ENCODE measurements around the gene ABCA7. TPM values are rescaled to one million over a fixed set of nuclear protein-coding genes. Genes with fewer than 3 reads are reported as not detected.

ABCA7 gene
- total RNA-seq, 2 experiments from 2014 or later, result 145 to 146 TPM

- POLR2A ChIA-PET, result interaction anchor here (0.7 to 19.6 kb wide), 3 partner anchors 12 to 115 kb away, joined by 3 to 644 read pairs (median 7); no protein-coding TSS in a partner anchor
- Mint-ChIP-seq H3K36me3 (peaks cover 37% of the 10 kb centered on the region), H3K27ac (peak overlapping the region; percentile 82), H3K4me1 (peaks cover 39% of the 10 kb centered on the region), H3K9me3 (no peaks in the 10 kb centered on the region), H3K4me3 (peak overlapping the region; percentile 87), H3K27me3 (no peaks in the 10 kb centered on the region)
- ATAC-seq (ENCODE audit: low read depth), result no peak
- DNase-seq, result no peak
These were observed 31.3 kb downstream of the ABCA7 start for GRCh38 chr19:1070931-1071791.

DNA sequence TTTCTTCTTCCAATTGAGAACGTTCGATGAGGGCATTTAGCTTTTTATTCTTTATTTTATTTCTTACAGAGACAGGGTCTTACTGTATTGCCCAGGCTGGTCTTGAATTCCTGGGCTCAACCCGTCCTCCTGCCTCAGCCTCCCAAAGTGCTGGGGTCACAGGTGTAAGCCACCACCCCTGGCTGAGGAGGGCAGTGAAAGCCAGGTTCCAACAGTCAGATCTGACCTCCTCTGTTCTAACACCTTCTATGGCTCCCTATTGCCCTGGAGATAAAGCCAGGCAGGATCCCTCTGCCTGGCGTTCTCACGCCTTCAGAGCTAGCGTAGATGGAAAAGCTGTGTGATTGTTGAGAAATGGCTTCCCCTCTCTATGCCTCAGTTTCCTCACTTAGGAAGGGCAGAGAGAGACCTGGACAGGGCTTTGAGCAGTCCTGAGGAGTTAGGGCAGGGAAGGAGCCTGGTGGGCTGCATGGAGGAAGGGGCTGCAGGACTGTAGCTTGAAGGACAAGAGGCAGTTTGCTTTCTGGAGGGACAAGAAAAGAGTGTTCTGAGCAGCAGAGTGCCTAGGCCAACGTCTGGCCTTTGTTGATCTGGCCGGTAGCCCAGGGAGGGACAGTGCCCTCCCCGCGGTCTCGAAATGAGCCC, 32.6 kb downstream of the ABCA7 start:
- no peak for ATAC-seq (ENCODE audit: low read depth)
- Mint-ChIP-seq H3K36me3 (peaks cover 45% of the 10 kb centered on the region), H3K27ac (peak overlapping the region; percentile 82), H3K4me1 (peaks cover 45% of the 10 kb centered on the region), H3K9me3 (no peaks in the 10 kb centered on the region), H3K27me3 (no peaks in the 10 kb centered on the region), H3K4me3 (peak overlapping the region; percentile 75)
- POLR2A ChIA-PET, result interaction anchor here (0.6 to 19.6 kb wide), 5 partner anchors 11 to 174 kb away, joined by 4 to 644 read pairs (median 5); partner anchors contain the start of genes ABCA7 and CNN2
- DNase-seq, result no peak

DNA sequence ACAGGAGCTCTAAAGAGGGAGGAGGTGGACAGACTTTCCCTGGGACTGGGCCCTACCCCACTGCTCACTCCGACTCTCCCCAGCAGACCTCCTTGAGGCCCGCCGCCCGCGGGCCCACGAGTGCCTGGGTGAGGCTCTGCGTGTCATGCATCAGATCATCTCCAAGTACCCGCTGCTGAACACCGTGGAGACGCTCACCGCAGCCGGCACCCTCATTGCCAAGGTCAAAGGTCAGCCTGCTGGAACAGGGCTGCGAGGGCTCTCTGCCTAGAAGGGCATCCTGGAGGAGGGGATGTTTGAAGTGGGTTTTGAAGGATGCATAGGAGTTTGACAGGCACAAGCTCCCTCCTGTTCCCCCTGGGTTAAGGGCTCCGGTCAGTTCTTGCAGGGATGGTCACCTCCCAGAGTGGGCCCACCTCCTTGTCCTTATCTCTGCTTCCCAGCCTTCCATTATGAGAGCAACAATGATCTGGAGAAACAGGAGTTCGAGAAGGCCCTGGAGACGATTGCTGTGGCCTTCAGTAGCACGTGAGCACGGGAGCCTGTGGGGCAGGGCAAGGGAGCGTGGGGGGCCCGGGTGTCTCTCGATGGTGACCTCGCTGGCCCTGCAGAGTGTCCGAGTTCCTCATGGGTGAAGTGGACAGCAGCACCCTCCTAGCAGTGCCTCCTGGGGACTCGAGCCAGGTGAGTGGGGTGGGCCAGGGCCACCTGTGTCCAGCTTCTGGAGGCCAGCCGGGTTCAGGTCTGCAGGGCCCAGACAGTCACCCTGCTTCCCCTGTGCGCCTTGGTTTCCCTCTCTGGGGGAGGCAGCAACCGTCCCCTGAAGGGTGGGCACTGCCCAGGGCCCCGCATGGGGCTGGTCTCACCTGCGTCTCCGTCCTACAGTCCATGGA, 33.4 kb downstream of the ABCA7 start:
- peak overlapping the region; percentile 72 for H3K27ac Mint-ChIP-seq
- ATAC-seq (ENCODE audit: low read depth), result no peak
- peaks cover 45% of the 10 kb centered on the region for H3K4me1 Mint-ChIP-seq
- H3K27me3 Mint-ChIP-seq, result no peaks in the 10 kb centered on the region
- POLR2A ChIA-PET, result interaction anchor here (0.5 to 19.6 kb wide), 6 partner anchors 10 to 519 kb away, joined by 3 to 644 read pairs (median 4); partner anchors contain the start of genes ABCA7 and CNN2
- no peak for DNase-seq
- no peaks in the 10 kb centered on the region for H3K9me3 Mint-ChIP-seq
- H3K4me3 Mint-ChIP-seq, result peak overlapping the region; percentile 35
- H3K36me3 Mint-ChIP-seq, result peaks cover 53% of the 10 kb centered on the region

DNA sequence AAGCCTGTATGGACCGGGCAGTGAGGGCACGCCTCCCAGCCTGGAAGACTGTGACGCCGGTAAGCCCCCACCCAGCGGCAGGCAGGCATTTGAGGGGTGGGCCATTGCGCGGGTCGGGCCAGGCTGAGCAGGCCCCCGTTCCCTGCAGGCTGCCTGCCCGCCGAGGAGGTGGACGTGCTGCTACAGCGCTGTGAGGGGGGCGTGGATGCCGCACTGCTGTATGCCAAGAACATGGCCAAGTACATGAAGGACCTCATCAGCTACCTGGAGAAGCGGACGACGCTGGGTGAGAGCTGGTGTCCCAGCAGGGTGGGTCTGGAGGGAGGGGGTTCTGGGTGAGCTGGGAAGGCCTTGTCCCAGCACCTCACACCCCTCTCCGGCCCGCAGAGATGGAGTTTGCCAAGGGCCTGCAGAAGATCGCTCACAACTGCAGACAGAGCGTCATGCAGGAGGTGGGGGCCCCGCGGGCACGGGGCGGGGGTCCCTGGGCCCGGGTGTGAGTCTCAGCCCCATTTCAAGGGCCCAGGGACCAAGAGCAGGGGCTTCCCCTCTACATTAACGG, 34.1 kb downstream of the ABCA7 start:
- Mint-ChIP-seq H3K36me3 (peaks cover 51% of the 10 kb centered on the region), H3K27ac (peak overlapping the region; percentile 84), H3K9me3 (no peaks in the 10 kb centered on the region), H3K27me3 (no peaks in the 10 kb centered on the region), H3K4me3 (peak overlapping the region; percentile 69), H3K4me1 (peaks cover 39% of the 10 kb centered on the region)
- POLR2A ChIA-PET, result interaction anchor here (0.5 to 19.6 kb wide), 14 partner anchors 1 to 519 kb away, joined by 3 to 644 read pairs (median 4); partner anchors contain the start of genes ABCA7, ARHGAP45, CIRBP and CNN2
- DNase-seq (peak; percentile 63), ATAC-seq (ENCODE audit: low read depth) (no peak)

DNA sequence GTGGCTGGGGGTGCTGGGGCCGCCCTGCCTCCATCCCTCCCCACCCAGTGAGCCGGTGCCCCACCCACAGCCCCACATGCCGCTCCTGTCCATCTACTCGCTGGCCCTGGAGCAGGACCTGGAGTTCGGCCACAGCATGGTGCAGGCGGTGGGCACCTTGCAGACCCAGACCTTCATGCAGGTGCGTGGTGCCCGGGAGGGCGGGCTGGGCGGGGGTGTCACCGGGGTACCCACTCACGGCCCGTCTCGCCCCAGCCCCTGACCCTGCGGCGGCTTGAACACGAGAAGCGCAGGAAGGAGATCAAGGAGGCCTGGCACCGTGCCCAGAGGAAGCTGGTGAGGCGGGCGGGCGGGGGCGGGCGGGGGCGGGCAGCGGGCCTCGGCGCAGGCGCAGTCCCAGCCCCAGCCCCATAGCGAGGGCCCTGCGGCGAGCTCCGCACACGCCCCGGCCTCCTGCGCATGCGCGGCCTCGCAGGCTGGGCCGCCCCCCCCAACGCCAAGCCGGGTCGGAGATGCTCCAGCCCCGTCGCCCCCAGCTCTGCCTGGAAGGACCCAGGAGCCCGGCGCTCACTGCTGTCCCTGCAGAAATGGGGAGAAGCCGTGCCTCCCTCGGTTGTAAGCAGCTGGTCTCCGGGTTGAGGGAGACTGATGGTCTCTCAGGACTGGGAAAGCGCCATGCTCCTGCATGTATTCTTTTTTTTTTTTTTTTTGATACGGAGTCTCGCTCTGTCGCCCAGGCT, 34.8 kb downstream of the ABCA7 start:
- H3K9me3 Mint-ChIP-seq, result no peaks in the 10 kb centered on the region

DNA sequence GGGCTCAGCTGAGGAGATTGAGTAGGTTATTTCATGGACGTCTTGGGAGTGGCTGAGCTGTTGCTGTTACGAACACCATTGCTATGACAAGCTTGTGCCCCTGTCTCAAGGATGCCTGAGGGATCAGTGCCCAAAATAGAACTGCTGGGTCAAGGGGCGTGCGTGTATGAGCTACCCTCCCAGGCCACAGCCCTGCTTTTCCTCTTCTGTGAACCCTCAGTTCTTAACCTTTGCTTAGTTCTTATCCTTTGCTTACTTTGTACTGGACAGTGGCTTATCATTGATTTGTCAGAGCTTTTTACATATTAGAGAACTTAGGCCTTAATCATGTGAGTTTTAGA, 36.1 kb downstream of the ABCA7 start:
- POLR2A ChIA-PET, result interaction anchor here (1.2 to 19.6 kb wide), 10 partner anchors 3 to 193 kb away, joined by 4 to 644 read pairs (median 18); partner anchors contain the start of genes ABCA7, ARHGAP45, ATP5F1D and CIRBP
- Mint-ChIP-seq H3K27me3 (no peaks in the 10 kb centered on the region), H3K27ac (peak overlapping the region; percentile 87), H3K4me1 (peaks cover 37% of the 10 kb centered on the region), H3K9me3 (no peaks in the 10 kb centered on the region), H3K4me3 (peak overlapping the region; percentile 72), H3K36me3 (peaks cover 50% of the 10 kb centered on the region)
- DNase-seq (no peak), ATAC-seq (ENCODE audit: low read depth) (no peak)

More for the DNA sequence above, 34.8 kb downstream of the ABCA7 start:
- peak overlapping the region; percentile 87 for H3K27ac Mint-ChIP-seq
- H3K27me3 Mint-ChIP-seq, result no peaks in the 10 kb centered on the region
- peaks cover 39% of the 10 kb centered on the region for H3K4me1 Mint-ChIP-seq
- H3K36me3 Mint-ChIP-seq, result peaks cover 49% of the 10 kb centered on the region
- DNase-seq (peak; percentile 91), ATAC-seq (ENCODE audit: low read depth) (peak; percentile 32)
- peak overlapping the region; percentile 72 for H3K4me3 Mint-ChIP-seq
- POLR2A ChIA-PET, result interaction anchor here (0.6 to 19.6 kb wide), 20 partner anchors 2 to 194 kb away, joined by 3 to 644 read pairs (median 3); partner anchors contain the start of genes ABCA7, ARHGAP45, CIRBP and CNN2

DNA sequence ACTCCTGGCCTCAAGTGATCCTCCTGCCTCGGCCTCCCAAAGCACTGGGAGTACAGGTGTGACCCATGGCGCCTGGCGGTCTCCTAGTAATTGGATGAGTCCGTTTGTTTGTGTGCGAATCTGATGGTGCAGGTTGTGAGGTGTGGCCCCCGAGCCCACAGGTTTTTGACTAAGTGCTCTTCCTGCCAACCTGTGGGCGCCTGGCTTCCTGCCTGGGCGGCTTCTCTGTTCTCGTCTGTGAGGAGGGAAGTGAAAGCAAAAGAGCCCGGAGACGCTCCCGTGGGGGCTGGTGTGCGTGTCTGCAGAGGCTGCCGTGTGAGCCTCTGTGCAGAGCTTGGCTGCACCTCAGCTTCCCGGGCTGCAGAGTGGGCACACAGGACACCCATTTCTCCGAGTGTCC, 37.0 kb downstream of the ABCA7 start:
- H3K4me3 Mint-ChIP-seq, result peak overlapping the region; percentile 87
- POLR2A ChIA-PET, result interaction anchor here (0.6 to 19.6 kb wide), 16 partner anchors 4 to 340 kb away, joined by 3 to 644 read pairs (median 8); partner anchors contain the start of genes ABCA7, ARHGAP45, CIRBP and CNN2
- peak overlapping the region; percentile 87 for H3K27ac Mint-ChIP-seq
- H3K9me3 Mint-ChIP-seq, result no peaks in the 10 kb centered on the region
- ATAC-seq (ENCODE audit: low read depth) (peak; percentile 78), DNase-seq (peak; percentile 90)
- peaks cover 50% of the 10 kb centered on the region for H3K36me3 Mint-ChIP-seq
- no peaks in the 10 kb centered on the region for H3K27me3 Mint-ChIP-seq
- H3K4me1 Mint-ChIP-seq, result peaks cover 34% of the 10 kb centered on the region

DNA sequence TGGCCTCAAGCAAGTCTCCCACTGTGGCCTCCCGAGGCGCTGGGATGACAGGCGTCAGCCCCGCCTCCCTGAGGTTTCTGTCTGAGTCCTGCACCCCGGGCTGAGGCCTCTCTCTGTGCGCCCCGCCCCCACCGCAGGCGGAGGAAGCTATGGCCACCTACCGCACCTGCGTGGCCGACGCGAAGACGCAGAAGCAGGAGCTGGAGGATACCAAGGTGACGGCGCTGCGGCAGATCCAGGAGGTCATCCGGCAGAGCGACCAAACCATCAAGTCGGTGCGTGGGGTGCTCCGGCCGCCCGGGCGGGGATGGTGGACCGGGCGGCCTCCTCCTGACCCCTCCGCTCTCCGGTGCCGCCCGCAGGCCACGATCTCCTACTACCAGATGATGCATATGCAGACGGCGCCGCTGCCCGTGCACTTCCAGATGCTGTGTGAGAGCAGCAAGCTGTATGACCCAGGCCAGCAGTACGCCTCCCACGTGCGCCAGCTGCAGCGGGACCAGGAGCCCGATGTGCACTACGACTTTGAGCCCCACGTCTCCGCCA, 39.7 kb downstream of the ABCA7 start:
- DNase-seq, result peak; percentile 87
- H3K4me3 Mint-ChIP-seq, result peak overlapping the region; percentile 87
- H3K27me3 Mint-ChIP-seq, result no peaks in the 10 kb centered on the region
- H3K36me3 Mint-ChIP-seq, result peaks cover 42% of the 10 kb centered on the region
- POLR2A ChIA-PET, result interaction anchor here (0.7 to 19.6 kb wide), 15 partner anchors 3 to 970 kb away, joined by 3 to 644 read pairs (median 6); partner anchors contain the start of genes ABCA7, ARHGAP45, CIRBP and CNN2
- peak overlapping the region; percentile 87 for H3K27ac Mint-ChIP-seq
- no peaks in the 10 kb centered on the region for H3K9me3 Mint-ChIP-seq
- ATAC-seq (ENCODE audit: low read depth), result peak; percentile 11
- H3K4me1 Mint-ChIP-seq, result peaks cover 23% of the 10 kb centered on the region

DNA sequence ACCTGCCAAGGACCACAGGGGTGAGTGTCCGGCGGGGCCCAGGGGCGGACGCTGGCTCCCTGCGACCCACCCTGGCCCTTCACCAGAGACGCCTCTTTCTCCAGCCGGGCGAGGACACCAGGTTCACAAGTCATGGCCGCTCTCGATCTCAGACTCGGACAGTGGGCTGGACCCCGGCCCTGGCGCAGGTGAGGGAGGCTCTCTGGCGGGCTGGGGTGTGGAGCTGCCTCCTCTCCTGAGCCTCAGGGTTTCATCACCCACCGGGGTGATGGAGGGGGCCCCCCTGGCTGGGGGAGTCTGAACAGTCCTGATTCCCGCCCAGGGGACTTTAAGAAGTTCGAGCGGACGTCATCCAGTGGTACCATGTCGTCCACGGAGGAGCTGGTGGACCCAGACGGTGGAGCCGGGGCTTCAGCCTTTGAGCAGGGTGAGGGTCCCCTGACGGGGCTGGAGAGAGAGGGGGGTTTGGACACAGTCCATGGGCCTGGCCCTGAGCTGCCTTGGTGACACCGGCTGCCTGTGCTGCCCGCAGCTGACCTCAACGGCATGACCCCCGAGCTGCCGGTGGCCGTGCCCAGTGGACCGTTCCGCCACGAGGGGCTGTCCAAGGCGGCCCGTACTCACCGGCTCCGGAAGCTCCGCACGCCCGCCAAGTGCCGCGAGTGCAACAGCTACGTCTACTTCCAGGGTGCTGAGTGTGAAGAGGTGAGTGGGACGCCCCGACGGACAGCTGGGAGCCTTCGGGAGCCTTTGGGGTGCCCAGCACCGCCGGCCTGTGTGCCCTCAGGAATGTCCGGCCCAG, 40.7 kb downstream of the ABCA7 start:
- H3K27ac Mint-ChIP-seq, result peak overlapping the region; percentile 87
- peaks cover 48% of the 10 kb centered on the region for H3K36me3 Mint-ChIP-seq
- peak overlapping the region; percentile 44 for H3K4me3 Mint-ChIP-seq
- no peaks in the 10 kb centered on the region for H3K9me3 Mint-ChIP-seq
- no peaks in the 10 kb centered on the region for H3K27me3 Mint-ChIP-seq
- no peak for DNase-seq
- POLR2A ChIA-PET, result interaction anchor here (0.7 to 19.6 kb wide), 8 partner anchors 3 to 61 kb away, joined by 4 to 644 read pairs (median 14); partner anchors contain the start of genes ABCA7, ARHGAP45, CNN2 and GPX4
- peaks cover 27% of the 10 kb centered on the region for H3K4me1 Mint-ChIP-seq
- no peak for ATAC-seq (ENCODE audit: low read depth)

GRCh38 chr19:1081301-1082164, 41.6 kb downstream of the ABCA7 start:
- Mint-ChIP-seq H3K36me3 (peaks cover 40% of the 10 kb centered on the region), H3K27me3 (no peaks in the 10 kb centered on the region), H3K27ac (peak overlapping the region; percentile 74), H3K9me3 (no peaks in the 10 kb centered on the region), H3K4me3 (peak overlapping the region; percentile 37), H3K4me1 (peaks cover 22% of the 10 kb centered on the region)
- DNase-seq (no peak), ATAC-seq (ENCODE audit: low read depth) (no peak)
- POLR2A ChIA-PET, result interaction anchor here (0.8 to 19.6 kb wide), 13 partner anchors 2 to 187 kb away, joined by 3 to 644 read pairs (median 5); partner anchors contain the start of genes ABCA7, ARHGAP45, CIRBP and CNN2
